HL-60 (cell line): Measurements from ENCODE around the gene TAF11L14.
"Not testable (repeated sequence)": the region's sequence is repeated elsewhere in the genome, so short reads cannot be mapped to it uniquely, and the experiment has no call there.

Source experiments
- DNase-seq, 2 experiments: peaks; one replicate each; pipeline ENCODE4 v3.0.0-alpha.2; 2010 to 2020; ENCODE audit warnings: low read depth in 1 of 2, low spot score in 1 of 2
- H3K27ac ChIP-seq: fragments of 250-450 bp; sonication (Bioruptor Pico); replicated peaks from 2 replicates; pipeline ENCODE4 v1.5.1; 2020; ENCODE audit warnings: mild to moderate bottlenecking, moderate library complexity
- H3K27me3 ChIP-seq: fragments of 250-450 bp; sonication (Bioruptor Pico); 2 replicates; pipeline ENCODE4 v1.5.1; 2021; ENCODE audit warnings: mild to moderate bottlenecking, moderate library complexity; ENCODE audit not compliant: insufficient read depth, poor library complexity, severe bottlenecking
- H3K4me3 ChIP-seq: replicated peaks from 2 replicates; pipeline ENCODE4 v1.5.1; 2011; ENCODE audit warnings: mild to moderate bottlenecking, control low read depth, low read length; ENCODE audit not compliant: insufficient read depth
- CTCF ChIP-seq: IDR thresholded peaks from one replicate; pipeline ENCODE4 v1.5.1; 2011; ENCODE audit warnings: low read length, control low read depth, inconsistent platforms; ENCODE audit not compliant: insufficient read depth
- GABPA ChIP-seq: IDR thresholded peaks from 2 replicates; pipeline ENCODE4 v1.6.1; 2012; ENCODE audit warnings: low read depth
- POLR2AphosphoS5 ChIP-seq: IDR thresholded peaks from 2 replicates; pipeline ENCODE4 v1.6.1; 2012; ENCODE audit warnings: low read depth
- SPI1 ChIP-seq: IDR thresholded peaks from 2 replicates; pipeline ENCODE4 v1.6.1; 2012; ENCODE audit warnings: low read depth, mild to moderate bottlenecking, borderline replicate concordance
- TF ChIP-seq, protein P1 (sequence below): IDR thresholded peaks from 2 replicates; pipeline ENCODE4 v1.6.1; 2012; ENCODE audit warnings: low read depth; ENCODE audit not compliant: insufficient replicate concordance

The TAF11L14 gene

DNA sequence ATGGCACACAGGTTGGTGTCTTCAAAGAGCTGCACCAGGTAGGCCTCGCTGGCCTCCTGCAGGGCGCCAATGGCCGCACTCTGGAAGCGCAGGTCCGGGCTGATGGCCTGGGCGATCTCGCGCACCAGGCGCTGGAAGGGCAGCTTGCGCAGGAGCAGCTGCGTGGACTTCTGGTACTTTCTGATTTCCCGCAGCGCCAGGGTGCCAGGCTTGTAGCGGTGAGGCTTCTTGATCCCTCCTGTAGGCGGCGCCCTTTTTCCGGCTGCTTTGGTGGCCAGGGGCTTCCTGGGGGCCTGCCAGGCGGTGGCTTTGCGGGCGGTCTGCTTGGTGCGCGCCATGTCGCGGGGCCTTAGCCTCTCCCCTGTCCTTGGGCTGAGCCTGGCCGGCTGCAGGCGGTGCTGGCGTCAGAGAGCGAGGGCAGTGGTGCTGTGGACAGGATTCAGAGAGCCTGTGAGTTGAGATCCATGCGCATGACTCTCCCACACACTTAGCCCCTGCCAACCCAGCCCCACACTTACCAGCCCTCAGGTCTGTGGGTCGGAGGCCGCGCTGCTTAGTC, 21.0 kb downstream of the TAF11L14 start:
- not testable (repeated sequence) for DNase-seq, H3K4me3 ChIP-seq, H3K27me3 ChIP-seq, H3K27ac ChIP-seq

DNA sequence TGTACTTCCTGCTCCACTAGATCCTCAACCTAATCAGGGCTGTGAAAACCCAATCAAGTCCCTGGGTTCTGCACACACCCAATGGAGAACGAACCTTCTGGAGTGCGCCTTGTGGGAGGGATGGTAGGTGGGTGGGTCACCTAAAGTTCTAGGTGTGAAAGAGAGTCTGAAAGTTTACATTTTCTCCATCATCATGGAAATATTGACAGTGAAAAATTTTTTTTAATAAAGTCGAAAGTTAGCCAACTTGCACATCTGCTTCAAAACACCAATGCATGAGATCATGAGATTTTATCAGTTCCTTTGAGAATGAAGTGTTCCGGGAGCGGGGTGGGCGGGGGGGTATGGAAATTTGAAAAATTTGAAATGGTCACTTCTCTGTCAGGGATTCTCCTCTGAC, 21.7 kb downstream of the TAF11L14 start:
- no peaks in the 10 kb centered on the region for H3K27me3 ChIP-seq
- no peak for DNase-seq
- H3K4me3 ChIP-seq = no peak overlapping the region
- H3K27ac ChIP-seq = no peak overlapping the region
- TF ChIP-seq, protein P1, sequence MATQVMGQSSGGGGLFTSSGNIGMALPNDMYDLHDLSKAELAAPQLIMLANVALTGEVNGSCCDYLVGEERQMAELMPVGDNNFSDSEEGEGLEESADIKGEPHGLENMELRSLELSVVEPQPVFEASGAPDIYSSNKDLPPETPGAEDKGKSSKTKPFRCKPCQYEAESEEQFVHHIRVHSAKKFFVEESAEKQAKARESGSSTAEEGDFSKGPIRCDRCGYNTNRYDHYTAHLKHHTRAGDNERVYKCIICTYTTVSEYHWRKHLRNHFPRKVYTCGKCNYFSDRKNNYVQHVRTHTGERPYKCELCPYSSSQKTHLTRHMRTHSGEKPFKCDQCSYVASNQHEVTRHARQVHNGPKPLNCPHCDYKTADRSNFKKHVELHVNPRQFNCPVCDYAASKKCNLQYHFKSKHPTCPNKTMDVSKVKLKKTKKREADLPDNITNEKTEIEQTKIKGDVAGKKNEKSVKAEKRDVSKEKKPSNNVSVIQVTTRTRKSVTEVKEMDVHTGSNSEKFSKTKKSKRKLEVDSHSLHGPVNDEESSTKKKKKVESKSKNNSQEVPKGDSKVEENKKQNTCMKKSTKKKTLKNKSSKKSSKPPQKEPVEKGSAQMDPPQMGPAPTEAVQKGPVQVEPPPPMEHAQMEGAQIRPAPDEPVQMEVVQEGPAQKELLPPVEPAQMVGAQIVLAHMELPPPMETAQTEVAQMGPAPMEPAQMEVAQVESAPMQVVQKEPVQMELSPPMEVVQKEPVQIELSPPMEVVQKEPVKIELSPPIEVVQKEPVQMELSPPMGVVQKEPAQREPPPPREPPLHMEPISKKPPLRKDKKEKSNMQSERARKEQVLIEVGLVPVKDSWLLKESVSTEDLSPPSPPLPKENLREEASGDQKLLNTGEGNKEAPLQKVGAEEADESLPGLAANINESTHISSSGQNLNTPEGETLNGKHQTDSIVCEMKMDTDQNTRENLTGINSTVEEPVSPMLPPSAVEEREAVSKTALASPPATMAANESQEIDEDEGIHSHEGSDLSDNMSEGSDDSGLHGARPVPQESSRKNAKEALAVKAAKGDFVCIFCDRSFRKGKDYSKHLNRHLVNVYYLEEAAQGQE = no peak
- TF ChIP-seq SPI1 (no peak), POLR2AphosphoS5 (no peak), GABPA (no peak), CTCF (no peak)

- TF ChIP-seq SPI1 (no peak), POLR2AphosphoS5 (no peak), CTCF (no peak), GABPA (no peak)
- TF ChIP-seq, protein P1 = no peak
- H3K27ac ChIP-seq = no peak overlapping the region
- H3K4me3 ChIP-seq = no peak overlapping the region
- H3K27me3 ChIP-seq = no peaks in the 10 kb centered on the region
- no peak for DNase-seq
Observed at GRCh38 chr5:17663182-17663581, 28.9 kb downstream of the TAF11L14 start.

GRCh38 chr5:17665836-17666235, 31.6 kb downstream of the TAF11L14 start:
- no peak for DNase-seq
- H3K27me3 ChIP-seq = no peaks in the 10 kb centered on the region
- no peak overlapping the region for H3K27ac ChIP-seq
- H3K4me3 ChIP-seq = no peak overlapping the region
- TF ChIP-seq, protein P1 = no peak
- TF ChIP-seq SPI1 = 0 out of 2 replicates have a peak, but pooled peaks have one; percentile 2
